LNCAP (cell line): ENCODE results near the gene PIP4P1.

ENCODE experiments used
- TF ChIP-seq, protein P1 (sequence below): fragments of 450-650 bp; IDR thresholded peaks from 2 replicates; pipeline ENCODE4 v1.5.1; 2017; ENCODE audit warnings: mild to moderate bottlenecking

PIP4P1 gene

DNA sequence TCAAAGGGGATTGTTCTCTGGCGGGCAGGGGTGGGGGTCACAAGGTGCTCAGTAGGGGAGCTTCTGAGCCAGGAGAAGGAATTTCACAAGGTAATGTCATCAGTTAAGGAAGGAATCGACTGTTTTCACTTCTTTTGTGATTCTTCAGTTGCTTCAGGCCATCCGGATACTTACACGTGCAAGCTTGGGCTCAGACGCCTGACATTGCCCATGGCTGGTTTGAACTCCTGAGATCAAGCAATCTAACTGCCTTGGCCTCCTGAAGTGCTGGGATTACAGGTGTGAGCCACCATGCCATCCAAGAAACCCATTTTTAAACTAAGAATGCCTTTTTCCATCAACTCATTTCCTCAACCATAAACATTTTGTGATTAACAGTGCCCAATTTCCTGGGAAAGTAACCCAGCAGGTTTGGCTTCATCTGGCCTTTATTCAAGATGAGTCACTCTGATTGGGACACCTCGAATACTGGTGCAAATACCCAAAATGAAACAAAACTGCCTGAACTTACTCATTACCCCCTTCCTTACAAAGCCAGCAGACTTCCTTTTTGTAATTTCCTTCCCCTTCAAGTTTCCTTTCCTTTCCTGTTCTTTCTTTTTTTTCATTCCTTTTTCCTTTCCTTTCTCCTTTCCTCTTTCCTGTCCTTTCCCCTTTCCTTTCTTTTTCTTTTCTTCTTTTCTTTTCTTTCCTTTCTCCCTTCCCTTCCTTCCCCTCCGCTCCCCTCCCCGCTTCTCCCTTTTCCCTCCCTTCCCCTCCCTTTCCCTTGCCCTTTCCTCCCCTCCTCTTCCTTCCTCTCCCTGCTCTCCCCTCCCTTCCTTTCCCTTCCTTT lies 33.9 kb upstream of the PIP4P1 start:
- TF ChIP-seq, protein P1, sequence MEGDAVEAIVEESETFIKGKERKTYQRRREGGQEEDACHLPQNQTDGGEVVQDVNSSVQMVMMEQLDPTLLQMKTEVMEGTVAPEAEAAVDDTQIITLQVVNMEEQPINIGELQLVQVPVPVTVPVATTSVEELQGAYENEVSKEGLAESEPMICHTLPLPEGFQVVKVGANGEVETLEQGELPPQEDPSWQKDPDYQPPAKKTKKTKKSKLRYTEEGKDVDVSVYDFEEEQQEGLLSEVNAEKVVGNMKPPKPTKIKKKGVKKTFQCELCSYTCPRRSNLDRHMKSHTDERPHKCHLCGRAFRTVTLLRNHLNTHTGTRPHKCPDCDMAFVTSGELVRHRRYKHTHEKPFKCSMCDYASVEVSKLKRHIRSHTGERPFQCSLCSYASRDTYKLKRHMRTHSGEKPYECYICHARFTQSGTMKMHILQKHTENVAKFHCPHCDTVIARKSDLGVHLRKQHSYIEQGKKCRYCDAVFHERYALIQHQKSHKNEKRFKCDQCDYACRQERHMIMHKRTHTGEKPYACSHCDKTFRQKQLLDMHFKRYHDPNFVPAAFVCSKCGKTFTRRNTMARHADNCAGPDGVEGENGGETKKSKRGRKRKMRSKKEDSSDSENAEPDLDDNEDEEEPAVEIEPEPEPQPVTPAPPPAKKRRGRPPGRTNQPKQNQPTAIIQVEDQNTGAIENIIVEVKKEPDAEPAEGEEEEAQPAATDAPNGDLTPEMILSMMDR, result no peak

DNA sequence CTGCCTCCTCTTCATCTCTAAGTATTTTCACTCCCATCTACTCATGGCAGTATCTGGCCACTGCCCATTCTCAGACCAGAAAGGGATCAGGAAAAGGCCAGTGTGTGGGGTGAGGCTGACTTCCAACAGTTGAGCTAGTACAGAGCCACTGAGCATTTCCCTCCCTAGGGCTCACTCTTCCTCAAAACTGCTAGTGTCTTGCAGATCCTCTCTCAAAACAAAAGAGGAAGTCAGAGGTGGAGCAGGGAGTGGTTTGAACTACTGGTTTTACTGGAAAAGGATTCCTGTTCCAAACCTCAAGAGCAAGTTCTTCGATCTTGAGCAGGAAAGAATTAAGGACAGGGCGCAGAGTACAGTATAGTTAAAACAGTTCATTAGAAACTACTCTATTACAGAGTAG lies 32.4 kb upstream of the PIP4P1 start:
- TF ChIP-seq, protein P1, result no peak

DNA sequence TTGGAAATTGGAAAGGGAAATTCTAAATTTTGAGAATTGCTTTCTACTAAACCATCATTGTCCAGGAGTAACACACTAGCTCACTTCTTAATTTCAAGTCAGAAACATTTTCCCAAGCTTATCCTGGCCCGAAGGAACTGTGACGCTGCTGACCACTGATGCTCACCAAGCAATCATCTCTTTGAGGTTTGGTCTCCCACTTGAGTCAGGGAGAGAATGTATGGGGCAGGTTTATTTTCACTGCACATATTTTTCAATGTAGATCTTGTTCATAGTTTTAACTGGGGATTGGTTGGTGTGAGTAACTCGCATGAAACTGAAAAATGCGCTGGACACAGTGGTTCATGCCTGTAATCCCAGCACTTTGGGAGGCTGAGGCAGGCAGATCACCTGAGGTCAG lies 31.3 kb upstream of the PIP4P1 start:
- TF ChIP-seq, protein P1, result no peak

DNA sequence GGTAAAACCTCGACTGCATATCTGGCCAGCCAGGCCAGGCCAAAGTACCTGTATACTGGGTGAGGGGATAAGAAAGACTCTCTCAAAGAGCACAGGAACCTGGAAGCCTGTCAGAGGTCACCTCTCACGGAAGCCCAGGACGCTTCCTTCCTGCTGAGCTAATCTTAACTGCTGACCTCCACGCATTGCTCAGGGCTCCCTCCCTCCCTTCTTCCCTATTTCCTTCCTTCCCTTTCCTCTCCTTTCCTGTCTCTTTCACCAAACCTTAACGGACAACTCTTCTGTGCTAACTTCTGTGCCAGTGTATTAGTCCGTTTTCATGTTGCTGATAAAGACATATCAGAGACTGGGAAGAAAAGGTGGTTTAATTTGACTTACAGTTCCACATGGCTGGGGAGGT lies 29.3 kb upstream of the PIP4P1 start:
- TF ChIP-seq, protein P1, result no peak

DNA sequence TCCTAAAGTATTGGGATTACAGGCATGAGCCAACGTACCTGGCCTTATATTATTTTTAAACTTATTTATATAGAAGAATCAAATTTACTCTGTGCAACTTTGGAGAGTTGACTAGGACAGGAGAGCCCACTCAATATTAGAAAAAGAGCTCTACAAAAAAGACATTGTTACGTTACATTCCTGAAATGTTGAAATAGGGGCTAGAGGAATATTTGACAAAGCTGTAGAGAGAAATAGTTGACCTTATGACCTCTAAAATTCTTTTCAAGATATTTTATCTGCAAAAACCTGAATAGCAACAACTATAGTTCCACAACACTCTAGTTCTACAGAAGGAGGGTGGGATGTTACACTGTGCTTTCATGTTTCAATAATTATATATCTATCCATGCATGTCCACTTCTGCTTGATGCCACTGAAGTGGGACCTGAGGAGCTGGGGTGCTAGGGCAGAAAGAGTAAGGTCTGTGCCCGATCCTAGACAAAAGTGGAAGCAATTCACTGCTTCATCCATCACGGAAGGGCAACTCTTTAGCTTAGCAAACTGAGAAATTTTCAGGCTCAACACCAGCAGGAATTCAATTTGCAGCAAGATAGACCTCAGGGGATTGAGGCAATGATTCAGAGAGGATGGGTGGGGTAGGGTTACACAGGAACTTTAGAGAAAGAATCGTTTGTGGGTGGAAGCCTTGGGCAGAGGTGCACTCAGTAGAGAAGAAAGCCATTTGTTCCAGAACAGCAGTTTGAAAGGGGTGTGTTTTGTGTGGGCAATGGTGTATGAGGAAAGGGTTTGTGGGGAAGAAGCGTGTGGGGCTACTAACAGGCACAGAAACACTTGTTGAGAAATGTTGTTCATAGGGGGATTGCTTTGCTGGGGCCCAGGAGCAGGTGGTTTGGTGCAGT lies 28.1 kb upstream of the PIP4P1 start:
- TF ChIP-seq, protein P1, result no peak

DNA sequence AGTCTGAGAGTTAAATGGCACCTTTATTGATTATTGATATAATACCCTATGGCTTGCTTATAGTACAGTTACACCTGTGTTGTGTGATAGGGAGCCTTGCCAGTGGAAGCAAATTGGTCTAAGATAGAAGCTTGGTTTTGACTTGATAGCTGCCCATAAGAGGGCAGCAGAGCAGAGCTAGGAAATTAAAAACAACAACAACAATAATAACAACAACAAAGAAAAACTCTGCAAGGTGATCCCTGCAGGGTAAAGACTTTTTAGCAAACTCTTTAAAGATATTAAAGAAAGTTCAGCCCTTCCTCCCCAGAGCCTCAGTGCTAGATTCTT lies 26.1 kb upstream of the PIP4P1 start:
- TF ChIP-seq, protein P1, result no peak

DNA sequence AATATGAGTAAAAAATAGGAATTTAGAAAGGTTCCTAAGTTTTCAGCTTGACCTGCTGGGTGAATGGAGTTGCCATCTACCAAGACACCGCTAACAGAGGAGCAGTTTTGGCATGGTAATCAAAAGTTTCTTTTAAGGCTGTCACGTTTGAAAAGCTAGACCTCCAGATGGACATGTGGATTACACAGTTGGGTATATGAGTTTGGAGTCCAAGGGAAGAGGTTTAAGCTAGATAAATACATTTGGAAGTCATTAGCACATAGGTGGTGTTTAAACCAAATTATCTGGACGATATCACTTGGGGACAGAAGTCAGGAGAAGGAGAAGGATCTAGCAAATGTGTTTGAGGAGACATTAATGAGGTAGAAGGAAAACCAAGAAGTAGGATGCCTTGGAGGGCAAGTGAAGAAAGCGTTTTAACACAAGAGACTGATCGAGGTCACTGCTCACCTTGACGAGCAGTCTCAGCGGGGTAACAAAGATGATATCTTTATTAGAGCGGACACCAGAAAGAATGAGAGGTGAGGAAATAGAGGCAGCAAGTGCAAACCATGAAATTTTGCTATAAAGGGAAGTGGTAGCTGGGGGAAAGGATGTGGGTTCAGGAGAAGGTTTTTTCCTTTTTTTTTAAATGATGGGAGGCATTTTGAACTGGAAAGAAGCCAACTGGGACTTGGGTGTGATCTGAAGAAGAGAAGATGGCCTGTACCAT lies 25.6 kb upstream of the PIP4P1 start:
- TF ChIP-seq, protein P1, result no peak
